Choroid plexus epithelial cell (primary cell): Measurements from ENCODE around the gene ARHGAP26.

Experiments used
- DNase-seq: peaks from one replicate; pipeline ENCODE4 v3.0.0-alpha.2; 2010; ENCODE audit warnings: low read depth
- H3K4me3 ChIP-seq: 2 replicates; pipeline ENCODE4 v1.5.1; 2011; ENCODE audit warnings: low read depth, mild to moderate bottlenecking, control low read depth, low read length, moderate library complexity
- TF ChIP-seq, protein P1 (sequence below): conservative IDR thresholded peaks from 2 replicates; pipeline ENCODE4 v1.5.1; 2011; ENCODE audit warnings: low read depth, mild to moderate bottlenecking, control low read depth, inconsistent platforms, low read length, moderate library complexity

Gene ARHGAP26

DNA sequence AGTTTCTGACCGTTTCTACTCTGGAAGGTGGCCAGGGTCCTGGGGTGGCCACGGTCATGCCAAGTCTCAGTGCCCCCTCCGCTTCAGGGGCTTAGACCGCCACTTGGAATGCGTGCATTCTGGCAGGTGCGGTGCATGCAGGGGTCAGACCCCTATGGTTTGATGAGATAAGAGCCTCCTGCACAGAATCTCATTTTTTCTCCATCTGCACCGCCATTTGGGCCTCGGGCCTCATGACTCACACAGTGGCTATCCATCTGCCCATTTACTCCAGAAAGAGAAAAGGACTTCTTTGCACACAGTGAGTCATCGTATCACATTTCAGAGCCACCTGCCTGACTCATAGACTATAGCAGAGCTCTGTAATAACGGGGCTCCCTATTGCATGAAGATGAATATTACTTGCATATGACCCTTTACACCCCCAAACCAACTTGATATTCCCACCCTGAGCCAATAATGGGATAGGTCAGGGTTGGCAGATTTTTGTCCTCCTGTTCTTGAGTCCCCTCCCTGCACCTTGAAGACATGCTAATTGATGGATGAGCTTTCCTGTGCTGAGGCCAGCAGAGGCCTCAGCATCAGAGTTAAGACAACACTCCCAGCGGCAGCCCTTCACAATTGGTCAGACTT, 475.9 kb downstream of the ARHGAP26 start:
- TF ChIP-seq, protein P1, sequence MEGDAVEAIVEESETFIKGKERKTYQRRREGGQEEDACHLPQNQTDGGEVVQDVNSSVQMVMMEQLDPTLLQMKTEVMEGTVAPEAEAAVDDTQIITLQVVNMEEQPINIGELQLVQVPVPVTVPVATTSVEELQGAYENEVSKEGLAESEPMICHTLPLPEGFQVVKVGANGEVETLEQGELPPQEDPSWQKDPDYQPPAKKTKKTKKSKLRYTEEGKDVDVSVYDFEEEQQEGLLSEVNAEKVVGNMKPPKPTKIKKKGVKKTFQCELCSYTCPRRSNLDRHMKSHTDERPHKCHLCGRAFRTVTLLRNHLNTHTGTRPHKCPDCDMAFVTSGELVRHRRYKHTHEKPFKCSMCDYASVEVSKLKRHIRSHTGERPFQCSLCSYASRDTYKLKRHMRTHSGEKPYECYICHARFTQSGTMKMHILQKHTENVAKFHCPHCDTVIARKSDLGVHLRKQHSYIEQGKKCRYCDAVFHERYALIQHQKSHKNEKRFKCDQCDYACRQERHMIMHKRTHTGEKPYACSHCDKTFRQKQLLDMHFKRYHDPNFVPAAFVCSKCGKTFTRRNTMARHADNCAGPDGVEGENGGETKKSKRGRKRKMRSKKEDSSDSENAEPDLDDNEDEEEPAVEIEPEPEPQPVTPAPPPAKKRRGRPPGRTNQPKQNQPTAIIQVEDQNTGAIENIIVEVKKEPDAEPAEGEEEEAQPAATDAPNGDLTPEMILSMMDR = no peak
- DNase-seq = peak; percentile 95
- H3K4me3 ChIP-seq = no peak overlapping the region

DNA sequence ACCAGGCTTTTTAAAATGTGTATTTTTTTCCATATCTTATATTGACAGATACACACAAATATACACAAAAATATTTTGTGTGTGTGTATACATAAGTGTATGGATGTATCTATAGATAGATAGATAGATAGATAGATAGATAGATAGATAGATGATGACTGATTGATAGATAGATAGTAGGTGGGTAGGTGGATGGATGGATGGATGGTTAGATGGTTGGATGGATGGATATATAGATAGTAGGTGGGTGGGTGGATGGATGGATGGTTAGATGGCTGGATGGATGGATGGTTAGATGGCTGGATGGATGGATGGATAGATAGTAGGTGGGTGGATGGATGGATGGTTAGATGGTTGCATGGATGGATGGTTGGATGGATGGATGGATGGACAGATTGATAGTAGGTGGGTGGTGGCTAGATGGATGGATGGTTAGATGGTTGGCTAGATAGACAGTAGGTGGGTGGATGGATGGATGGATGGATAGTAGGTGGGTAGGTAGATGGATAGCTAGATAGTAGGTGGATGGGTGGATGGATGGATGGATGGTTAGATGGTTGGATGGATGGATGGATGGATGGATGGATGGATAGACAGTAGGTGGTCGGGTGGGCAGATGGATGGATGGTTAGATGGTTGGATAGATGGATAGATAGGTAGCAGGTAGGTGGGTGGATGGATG, 477.1 kb downstream of the ARHGAP26 start:
- DNase-seq = no peak
- H3K4me3 ChIP-seq = no peak overlapping the region
- TF ChIP-seq, protein P1 = no peak

DNA sequence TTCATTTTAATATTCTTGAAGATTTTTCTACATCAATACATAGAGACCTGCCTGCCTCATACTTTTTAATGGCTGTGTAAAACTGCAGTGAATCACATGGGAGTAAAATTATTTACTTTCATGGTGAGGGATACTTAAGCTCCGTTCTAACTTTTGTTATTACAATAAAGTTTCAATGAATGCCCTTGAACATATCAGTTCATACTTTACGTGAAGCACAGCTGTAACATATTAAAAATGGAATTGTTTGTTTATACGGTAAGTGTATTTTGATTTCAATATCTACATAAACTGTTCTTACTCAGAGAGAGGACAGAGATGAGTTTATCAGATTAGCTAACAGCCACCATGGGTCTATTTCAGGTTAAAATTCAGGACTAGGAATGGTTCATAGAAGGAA, 478.2 kb downstream of the ARHGAP26 start:
- TF ChIP-seq, protein P1 = no peak
- H3K4me3 ChIP-seq = no peak overlapping the region
- DNase-seq = no peak

DNA sequence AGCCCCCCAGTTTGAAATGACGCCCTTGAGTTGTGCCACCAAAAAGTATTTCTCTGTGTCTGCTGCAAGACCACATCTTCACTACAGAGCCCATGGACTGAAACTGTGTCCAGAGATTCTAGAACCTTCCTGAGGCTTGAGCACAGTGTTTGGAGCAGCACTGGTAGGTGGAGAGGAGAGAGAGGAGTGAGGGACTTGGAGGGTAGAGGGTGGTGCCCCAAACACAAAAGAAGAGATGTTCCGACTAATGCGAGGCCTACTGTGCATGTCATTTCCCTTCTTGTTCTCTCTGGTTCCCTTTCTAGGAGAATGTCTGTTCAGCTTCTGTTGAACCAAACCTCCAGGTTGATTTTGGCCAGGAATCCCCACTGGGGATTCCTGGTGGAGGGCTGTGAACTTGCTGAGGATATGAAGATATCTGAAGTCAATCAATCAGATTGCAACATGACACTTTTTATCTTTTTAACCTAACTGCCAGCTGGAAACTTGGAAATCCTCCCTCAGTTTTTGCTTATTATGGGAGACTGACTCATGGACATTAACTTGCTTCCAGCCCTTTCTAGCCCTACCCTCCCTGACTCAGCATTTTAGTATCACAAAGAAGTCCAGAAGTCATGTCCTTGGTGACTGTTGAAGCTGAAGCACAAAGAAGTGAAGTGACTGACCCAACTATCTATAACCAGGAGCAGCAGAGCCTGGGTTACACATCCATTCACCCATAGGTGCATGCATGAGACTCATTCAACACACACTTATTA, 478.8 kb downstream of the ARHGAP26 start:
- H3K4me3 ChIP-seq = no peak overlapping the region
- DNase-seq = peak; percentile 61
- TF ChIP-seq, protein P1 = no peak

DNA sequence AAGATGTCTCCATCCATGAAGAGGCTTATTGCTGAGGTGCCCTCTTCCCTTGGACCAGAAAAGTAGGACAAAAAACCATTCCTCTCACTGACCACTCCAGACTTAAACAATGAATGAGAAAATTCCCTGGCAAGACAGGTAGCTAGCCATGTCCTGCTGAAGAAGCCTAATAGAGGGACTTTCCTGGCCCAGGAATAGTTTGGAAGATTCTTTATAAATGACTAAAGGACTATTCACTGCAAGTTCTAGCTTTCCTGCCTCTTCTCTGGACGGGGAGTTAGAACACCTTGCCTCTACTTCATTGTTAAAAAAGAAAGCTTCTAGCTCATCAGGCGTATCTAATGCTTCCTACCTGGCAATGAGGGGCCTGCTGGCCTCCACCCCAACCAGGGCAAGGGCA, 479.7 kb downstream of the ARHGAP26 start:
- TF ChIP-seq, protein P1 = no peak
- H3K4me3 ChIP-seq = no peak overlapping the region
- no peak for DNase-seq

DNA sequence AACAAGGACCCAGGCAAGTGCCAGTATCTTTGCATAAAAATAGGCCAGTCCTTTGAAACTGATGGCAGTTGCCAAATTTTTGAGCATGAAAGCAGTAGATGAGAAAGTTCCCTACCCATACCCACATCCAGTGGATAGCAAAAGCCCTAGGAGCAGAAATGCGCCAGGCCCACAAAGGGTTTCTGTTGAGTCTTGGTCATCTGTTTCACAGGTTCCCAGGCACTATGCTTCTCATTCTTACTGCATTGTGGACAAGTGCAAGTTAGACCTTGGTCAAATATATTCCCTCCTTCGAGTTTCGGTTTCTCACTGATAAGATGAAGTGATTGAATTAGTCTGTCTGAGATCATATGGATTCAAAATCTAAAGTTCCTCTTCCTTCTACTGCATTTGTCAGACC, 481.0 kb downstream of the ARHGAP26 start:
- TF ChIP-seq, protein P1 = no peak
- DNase-seq = no peak
- H3K4me3 ChIP-seq = no peak overlapping the region
